Activated CD4-positive, alpha-beta T cell treated with anti-CD3 and anti-CD28 coated beads, Interleukin-2, amount 50 U/mL, for 48 hours (primary cell): ENCODE results near the gene NGB.
"Not testable (repeated sequence)": the region's sequence is repeated elsewhere in the genome, so short reads cannot be mapped to it uniquely, and the experiment has no call there.

Experiments used
- DNase-seq, 2 experiments: peaks; one replicate each; pipeline ENCODE4 v3.0.0-alpha.2; 2020

Gene NGB, protein sequence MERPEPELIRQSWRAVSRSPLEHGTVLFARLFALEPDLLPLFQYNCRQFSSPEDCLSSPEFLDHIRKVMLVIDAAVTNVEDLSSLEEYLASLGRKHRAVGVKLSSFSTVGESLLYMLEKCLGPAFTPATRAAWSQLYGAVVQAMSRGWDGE

DNA sequence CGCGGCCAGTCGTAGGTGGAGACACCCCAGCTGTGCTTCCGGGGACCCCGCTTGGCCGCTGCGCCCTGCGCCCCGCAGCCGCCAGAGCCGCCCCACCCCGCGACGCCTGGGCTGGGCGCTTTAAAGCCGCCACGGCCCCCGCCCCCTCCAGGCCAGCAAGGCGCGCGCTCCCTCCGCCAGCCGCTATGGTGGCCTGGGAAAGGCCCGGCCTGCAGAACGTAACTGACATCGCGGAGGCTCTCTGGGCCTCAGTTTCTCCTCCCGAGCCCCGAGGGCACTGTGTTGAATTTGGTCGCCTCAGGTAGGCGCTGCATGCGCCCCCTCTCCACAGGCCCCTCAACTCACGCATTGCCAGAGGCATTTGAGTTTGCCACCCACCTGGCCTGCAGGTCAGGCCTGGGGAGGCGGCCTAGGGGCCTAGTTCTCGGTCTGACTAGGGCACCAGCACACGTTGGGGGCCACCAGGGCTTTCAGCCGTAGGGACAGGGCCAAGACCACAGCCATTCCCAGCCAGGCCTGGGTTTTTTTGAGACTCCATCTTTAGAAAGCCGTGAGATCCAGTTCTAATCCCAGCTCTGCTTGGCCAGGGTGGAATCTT lies at the start of gene NGB:
TSS of gene NGB (minus strand) at position 94 of the 598 bp plus-strand sequence. CDS start 269 bp downstream, outside the sequence.
- no peak for DNase-seq

GRCh38 chr14:77320238-77320935 lies 49.4 kb upstream of the NGB start, which contains the start of gene POMT2:
POMT2 (minus strand) TSS chr14:77320883; CDS start chr14:77320681, 202 bp downstream.
- DNase-seq: peak; percentile 92 to 94

DNA sequence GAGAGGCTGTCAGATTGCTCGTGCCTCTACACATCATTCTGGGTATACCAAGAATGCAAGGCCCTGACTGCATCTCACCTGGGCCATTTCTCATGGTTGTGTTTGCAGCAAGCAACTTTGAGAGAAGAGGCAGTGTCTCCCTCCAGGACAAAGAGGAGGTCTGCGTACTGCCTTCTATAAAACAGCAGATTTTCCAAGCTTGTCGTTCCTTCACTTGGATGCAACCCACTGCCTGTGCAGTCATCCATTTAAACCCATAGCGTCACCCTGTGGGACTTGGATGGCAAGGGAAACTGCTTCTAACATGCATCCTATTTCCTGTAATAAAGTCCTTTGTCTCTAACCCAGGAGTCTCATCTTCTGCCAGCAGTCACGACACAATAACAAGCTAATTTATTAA lies 48.4 kb upstream of the NGB start:
- DNase-seq: no peak

GRCh38 chr14:77318756-77319155 lies 47.8 kb upstream of the NGB start:
- DNase-seq: not testable (repeated sequence)

- DNase-seq: no peak
These were observed 47.1 kb upstream of the NGB start for GRCh38 chr14:77318006-77318553.

GRCh38 chr14:77316872-77317301 lies 45.9 kb upstream of the NGB start:
- DNase-seq: no peak

- DNase-seq: no peak
These were observed 45.1 kb upstream of the NGB start for GRCh38 chr14:77316195-77316505.

GRCh38 chr14:77314539-77315457 lies 43.8 kb upstream of the NGB start:
- DNase-seq: no peak

- DNase-seq: no peak
These were observed 43.0 kb upstream of the NGB start for GRCh38 chr14:77314043-77314442.

DNA sequence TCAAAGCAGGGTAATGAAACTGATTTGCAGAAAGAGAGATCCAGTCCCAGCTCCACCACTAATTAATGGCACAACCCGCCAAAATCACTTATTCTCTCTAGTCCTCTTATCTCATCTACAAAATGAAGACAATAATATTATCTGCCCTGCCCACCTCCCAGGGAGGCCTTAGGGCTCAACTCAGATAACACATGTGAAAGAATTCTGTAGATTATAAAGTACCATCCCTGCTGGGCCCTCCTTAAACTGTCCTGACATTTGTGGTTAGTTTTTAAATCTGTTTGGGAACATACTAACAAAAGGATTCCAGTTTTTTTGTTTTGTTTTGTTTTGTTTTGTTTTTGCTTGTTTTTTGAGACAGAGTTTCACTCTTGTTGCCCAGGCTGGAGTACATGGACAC lies 42.4 kb upstream of the NGB start:
- no peak for DNase-seq

GRCh38 chr14:77311217-77311616 lies 40.2 kb upstream of the NGB start:
- no peak for DNase-seq

GRCh38 chr14:77310026-77310425 lies 39.0 kb upstream of the NGB start:
- no peak for DNase-seq

DNA sequence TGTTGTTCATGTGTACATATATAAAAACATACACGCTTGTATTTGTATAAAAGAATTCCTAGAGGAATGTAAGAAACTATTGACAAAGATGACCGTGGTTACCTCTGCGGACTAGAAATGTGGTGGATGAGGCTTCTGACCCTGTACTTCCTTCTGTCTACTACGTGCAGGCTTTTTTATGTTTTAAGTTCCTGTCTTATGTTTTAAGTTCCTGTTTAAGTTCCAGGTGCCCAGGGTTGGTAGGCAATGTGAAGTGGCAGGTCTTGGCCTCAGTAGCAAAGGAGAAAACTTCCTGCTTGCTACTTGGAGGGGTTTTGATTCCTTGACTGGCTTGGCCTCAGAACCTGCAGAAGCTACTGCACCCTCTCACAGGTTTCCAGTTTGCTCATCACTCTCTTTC lies 38.1 kb upstream of the NGB start:
- DNase-seq: no peak

GRCh38 chr14:77306851-77307496 lies 36.0 kb upstream of the NGB start:
- DNase-seq: no peak

DNA sequence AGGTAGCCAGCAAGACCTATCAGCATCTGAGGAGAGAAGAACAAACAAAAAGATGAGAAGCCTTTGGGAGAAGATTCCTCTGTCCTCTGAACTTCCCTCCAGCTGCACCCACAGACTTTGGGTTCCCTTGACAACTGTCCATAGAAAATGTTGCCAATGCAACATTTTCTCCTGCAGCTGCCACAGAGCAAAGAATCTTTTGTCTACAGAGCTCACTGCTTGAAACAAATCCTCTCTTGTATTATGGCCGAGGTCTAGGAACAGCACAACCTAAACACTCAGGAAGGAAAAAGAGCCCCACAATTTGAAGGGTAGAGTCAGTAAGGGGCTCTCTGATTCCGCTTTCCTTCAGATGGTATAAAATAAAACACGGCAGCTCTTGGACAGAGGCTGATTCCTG lies 35.4 kb upstream of the NGB start:
- DNase-seq: no peak

DNA sequence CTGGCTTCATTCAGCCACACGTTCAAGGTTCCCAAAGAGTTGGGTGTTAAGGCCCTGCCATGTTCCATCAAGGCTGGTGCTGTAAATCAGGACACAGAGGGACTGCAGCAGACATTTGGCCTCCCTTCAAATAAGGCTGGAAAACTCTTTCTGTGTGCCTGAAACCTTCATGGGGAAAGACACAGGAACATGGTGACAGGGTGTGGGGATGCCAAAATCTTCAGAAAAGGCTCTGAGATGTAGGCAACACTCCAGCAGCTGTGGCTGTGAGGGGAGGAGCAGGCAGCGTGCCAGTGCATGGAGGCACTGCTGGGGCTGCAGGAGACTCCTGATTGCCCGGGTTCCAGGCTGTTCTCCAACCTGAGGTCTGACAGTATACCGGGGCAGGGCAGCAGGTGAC lies 34.7 kb upstream of the NGB start:
- DNase-seq: no peak

GRCh38 chr14:77303417-77304156 lies 32.6 kb upstream of the NGB start:
- peak; percentile 40 to 60 for DNase-seq

GRCh38 chr14:77302926-77303325 lies 31.9 kb upstream of the NGB start:
- DNase-seq: peak; percentile 45 to 70

- DNase-seq: peak; percentile 72 to 81
These were observed 30.1 kb upstream of the NGB start for GRCh38 chr14:77301103-77301502.

GRCh38 chr14:77299771-77300170 lies 28.8 kb upstream of the NGB start:
- DNase-seq: no peak

DNA sequence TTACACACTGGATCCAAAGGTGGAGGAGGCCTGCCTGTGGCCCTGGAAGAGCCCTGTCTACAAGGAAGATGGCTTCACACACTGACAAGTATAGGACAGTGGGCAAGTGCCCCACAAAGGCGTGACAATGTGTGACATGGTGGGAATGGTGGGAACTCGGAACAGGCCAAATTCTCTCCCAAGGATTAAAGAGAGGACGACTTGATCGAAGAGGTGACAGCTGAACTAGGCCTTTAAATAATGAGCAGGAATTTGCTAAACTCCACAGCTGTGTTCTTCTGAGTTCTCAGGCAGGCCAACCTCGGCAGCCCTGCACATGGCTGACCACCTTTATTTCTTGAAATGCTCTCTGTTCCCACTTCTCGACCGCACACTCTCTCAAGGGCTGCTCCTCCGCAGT lies 25.9 kb upstream of the NGB start:
- DNase-seq: no peak

- no peak for DNase-seq
These were observed 25.1 kb upstream of the NGB start for GRCh38 chr14:77296155-77296554.
